SK-N-SH (cell line): ENCODE results near the gene FOXP1.

Experiments
- CTCF ChIP-seq: fragments of 200-600 bp; sonication (generic); IDR thresholded peaks from 2 replicates; pipeline ENCODE4 v1.6.1; 2017; ENCODE audit warnings: antibody characterized with exemption, mild to moderate bottlenecking, moderate library complexity
- MAX ChIP-seq: IDR thresholded peaks from 2 replicates; pipeline ENCODE4 v1.4.0; 2012; ENCODE audit warnings: low read depth
- REST ChIP-seq: IDR thresholded peaks from 2 replicates; pipeline ENCODE4 v1.6.1; 2012; ENCODE audit warnings: mild to moderate bottlenecking, low read depth, low read length, moderate library complexity

DNA sequence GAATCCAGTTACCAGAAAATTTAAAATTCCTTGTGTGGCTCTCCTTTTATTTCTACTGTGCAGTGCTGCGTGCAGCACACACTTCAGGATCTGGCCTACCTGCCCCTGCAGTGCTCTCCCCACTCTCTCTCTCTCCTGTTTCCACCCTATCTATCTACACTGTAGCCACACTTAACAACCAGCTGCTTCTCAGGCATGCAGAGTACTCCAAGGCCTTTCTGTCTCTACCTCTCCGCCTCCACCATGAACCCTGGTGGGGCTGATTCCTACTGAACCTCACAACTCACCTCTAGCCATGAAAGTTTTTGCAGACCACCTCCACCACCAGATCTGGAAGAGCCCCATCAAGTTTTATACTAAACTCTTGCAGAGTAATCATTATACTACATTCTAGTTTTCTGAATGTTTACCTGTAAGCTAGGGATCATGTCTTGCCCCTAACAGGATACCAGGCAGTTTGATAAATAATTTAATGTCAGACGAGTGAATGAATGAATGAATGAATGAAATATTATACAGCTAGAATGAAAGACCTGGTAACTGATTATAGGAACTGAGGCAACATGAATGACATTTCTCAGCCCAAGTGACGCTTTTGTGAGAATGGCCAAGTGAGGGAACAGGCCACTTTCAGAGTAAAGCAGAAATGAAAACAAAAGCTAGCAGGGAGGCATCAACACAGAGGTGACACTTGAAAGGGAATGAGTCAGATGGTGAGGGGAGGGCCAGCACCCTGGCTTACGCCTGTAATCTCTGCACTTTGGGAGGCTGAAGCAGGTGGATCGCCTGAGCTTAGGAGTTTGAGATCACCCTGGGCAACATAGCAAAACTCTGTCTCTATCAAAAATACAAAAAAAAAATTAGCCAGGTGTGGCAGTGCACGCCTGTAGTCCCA, 363.5 kb downstream of the FOXP1 start:
- TF ChIP-seq REST: no peak
- no peak for TF ChIP-seq CTCF
- TF ChIP-seq MAX: no peak
